ENCODE data around the gene ADIPOR1. TPM values are rescaled to one million over a fixed set of nuclear protein-coding genes. Genes with fewer than 3 reads are reported as not detected.

The ADIPOR1 gene
- polyA plus RNA-seq, 1 of the 3 experiments (the other 2 are of a cell fraction), result 82.2 TPM

- WGBS (ENCODE audit: low lambda C conversion rate), result 100% methylated on average over 6 of the region's 6 CpGs
- ChIA-PET CTCF (no interaction called here), POLR2A (no interaction called here)
- no peak for DNase-seq
- no peak overlapping the region for H3K9ac ChIP-seq
- no peaks in the 10 kb centered on the region for H3K27me3 ChIP-seq (ENCODE audit: insufficient read depth)
- H3K79me2 ChIP-seq (ENCODE audit: insufficient read depth), result no peaks in the 10 kb centered on the region
- peaks cover 4% of the 10 kb centered on the region for H3F3A ChIP-seq (replicated peaks; ENCODE audit: insufficient read depth)
- H3K27ac ChIP-seq (ENCODE audit: low read depth in 2 of 2, low read length in 1 of 2), result no peak overlapping the region
- no peaks in the 10 kb centered on the region for H4K20me1 ChIP-seq (ENCODE audit: insufficient read depth)
- H3K36me3 ChIP-seq (replicated peaks in 1 of 2; ENCODE audit: control insufficient read depth in 1 of 2, insufficient read depth in 2 of 2, low read length in 1 of 2), result peaks cover 0 to 28% of the 10 kb centered on the region in 2 experiments
- no peaks in the 10 kb centered on the region for H3K9me2 ChIP-seq
- H3K4me1 ChIP-seq (ENCODE audit: control insufficient read depth in 1 of 2, insufficient read depth in 2 of 2, low read depth in 1 of 2, low read length in 1 of 2), result peaks cover 0 to 14% of the 10 kb centered on the region in 2 experiments; a peak in 1 of 4 replicates
- no peak overlapping the region for H2AFZ ChIP-seq (ENCODE audit: low read depth)
- H3K4me2 ChIP-seq, result no peak overlapping the region
- TF ChIP-seq POLR2AphosphoS5 (IDR thresholded peaks at IDR 0.05; ENCODE audit: low read depth, low read length), result no peak
- no peak for TF ChIP-seq PBX3 (IDR thresholded peaks at IDR 0.05)
- no peak for TF ChIP-seq MEF2A (IDR thresholded peaks at IDR 0.05; ENCODE audit: borderline replicate concordance, low read depth)
- TF ChIP-seq RAD21 (IDR thresholded peaks at IDR 0.05; ENCODE audit: low read length), result no peak
- no peak for TF ChIP-seq RCOR1 (IDR thresholded peaks at IDR 0.05; ENCODE audit: low read length)
- TF ChIP-seq GABPA (IDR thresholded peaks at IDR 0.05; ENCODE audit: low read depth), result no peak
- no peak for TF ChIP-seq RFX5 (IDR thresholded peaks at IDR 0.05; ENCODE audit: low read length)
- TF ChIP-seq CHD2 (IDR thresholded peaks at IDR 0.05; ENCODE audit: low read length, partially characterized antibody), result no peak
- TF ChIP-seq TCF12 (IDR thresholded peaks at IDR 0.05), result no peak
- TF ChIP-seq USF1 (IDR thresholded peaks at IDR 0.05; ENCODE audit: borderline replicate concordance, low read depth), result no peak
- no peak for TF ChIP-seq FOXJ3 (CRISPR knock-in tag; IDR thresholded peaks at IDR 0.05)
- no peak for TF ChIP-seq MXI1 (IDR thresholded peaks at IDR 0.05; ENCODE audit: low read depth, low read length)
- no peak for TF ChIP-seq JUND (IDR thresholded peaks at IDR 0.05)
- no peak overlapping the region for H3K4me3 ChIP-seq (ENCODE audit: low read depth in 2 of 2, low read length in 1 of 2)
- no peaks in the 10 kb centered on the region for H3K9me3 ChIP-seq
Measured at GRCh38 chr1:202964791-202965410, 6.8 kb upstream of the ADIPOR1 start.

GRCh38 chr1:202961220-202961880 is 3.2 kb upstream of the ADIPOR1 start:
- Histone ChIP-seq H3K36me3 (replicated peaks in 1 of 2; ENCODE audit: control insufficient read depth in 1 of 2, insufficient read depth in 2 of 2, low read length in 1 of 2) (peaks cover 0 to 29% of the 10 kb centered on the region in 2 experiments), H3K9me3 (no peaks in the 10 kb centered on the region), H3F3A (replicated peaks; ENCODE audit: insufficient read depth) (peaks cover 11% of the 10 kb centered on the region), H3K4me3 (ENCODE audit: low read depth in 2 of 2, low read length in 1 of 2) (no peak overlapping the region), H3K9ac (no peak overlapping the region), H3K79me2 (ENCODE audit: insufficient read depth) (peaks cover 16% of the 10 kb centered on the region), H3K27me3 (ENCODE audit: insufficient read depth) (no peaks in the 10 kb centered on the region), H3K27ac (ENCODE audit: low read depth in 2 of 2, low read length in 1 of 2) (no peak overlapping the region), H3K4me1 (ENCODE audit: control insufficient read depth in 1 of 2, insufficient read depth in 2 of 2, low read depth in 1 of 2, low read length in 1 of 2) (peaks cover 17 to 19% of the 10 kb centered on the region in 2 experiments), H3K4me2 (no peak overlapping the region), H2AFZ (ENCODE audit: low read depth) (no peak overlapping the region), H3K9me2 (no peaks in the 10 kb centered on the region), H4K20me1 (ENCODE audit: insufficient read depth) (no peaks in the 10 kb centered on the region; the same call in 1 of the 2 replicates)
- DNase-seq, result no peak
- POLR2A ChIA-PET, result no interaction called here
- 88% methylated on average over 4 of the region's 5 CpGs for WGBS (ENCODE audit: low lambda C conversion rate)
- TF ChIP-seq TEAD4 (IDR thresholded peaks at IDR 0.05; ENCODE audit: borderline replicate concordance, insufficient read depth) (no peak), MEF2A (IDR thresholded peaks at IDR 0.05; ENCODE audit: borderline replicate concordance, low read depth) (no peak), MXI1 (IDR thresholded peaks at IDR 0.05; ENCODE audit: low read depth, low read length) (no peak), NRF1 (IDR thresholded peaks at IDR 0.05; ENCODE audit: low read depth, low read length) (no peak)
- CTCF ChIA-PET, result interaction anchor here (1.1 kb wide), 1 partner anchor 10 kb away, joined by 5 read pairs; no protein-coding TSS in a partner anchor

Measured in SK-N-SH (cell line).